Endothelial cell of umbilical vein (primary cell): ENCODE results near the gene SLC12A7.

Experiments
- CTCF ChIP-seq, 2 donors: IDR thresholded peaks; 1 replicate in 1 of 2; 2 replicates in 1 of 2; pipeline ENCODE4 v1.5.1; 2011; ENCODE audit warnings: low read length in 2 of 2, mild to moderate bottlenecking in 2 of 2, moderate library complexity in 2 of 2, control low read depth in 1 of 2, inconsistent platforms in 1 of 2, low read depth in 1 of 2; ENCODE audit not compliant: insufficient read depth in 1 of 2; ENCODE audit errors: extremely low read depth in 1 of 2
- EZH2 ChIP-seq: IDR thresholded peaks from 2 replicates; pipeline ENCODE4 v1.6.1; 2012; ENCODE audit warnings: borderline replicate concordance, low read depth, mild to moderate bottlenecking, moderate library complexity, low read length, inconsistent platforms; ENCODE audit not compliant: severe bottlenecking
- MAX ChIP-seq: IDR thresholded peaks from 2 replicates; pipeline ENCODE4 v1.6.1; 2011; ENCODE audit not compliant: insufficient read depth, insufficient read length
- MYC ChIP-seq: IDR thresholded peaks from one replicate; pipeline ENCODE4 v1.6.1; 2011; ENCODE audit warnings: mild to moderate bottlenecking, low read depth, low read length
- POLR2A ChIP-seq: IDR thresholded peaks from 2 replicates; pipeline ENCODE4 v1.6.1; 2012; ENCODE audit warnings: low read depth, mild to moderate bottlenecking, control low read depth, low read length
- POLR2AphosphoS5 ChIP-seq: IDR thresholded peaks from 2 replicates; pipeline ENCODE4 v1.6.1; 2012; ENCODE audit warnings: low read depth, mild to moderate bottlenecking, control low read depth, low read length, moderate library complexity; ENCODE audit not compliant: insufficient read depth

GRCh38 chr5:1140818-1141189 is 28.9 kb upstream of the SLC12A7 start:
- no peak for TF ChIP-seq MYC
- no peak for TF ChIP-seq EZH2
- no peak for TF ChIP-seq CTCF (IDR thresholded peaks at IDR 0.05; ENCODE audit: extremely low read depth in 1 of 2, insufficient read depth in 1 of 2, low read depth in 1 of 2, low read length in 2 of 2)
- no peak for TF ChIP-seq MAX
- TF ChIP-seq POLR2A: no peak
- TF ChIP-seq POLR2AphosphoS5: no peak
